ENCODE measurements around the gene MBP.

Gene MBP

DNA sequence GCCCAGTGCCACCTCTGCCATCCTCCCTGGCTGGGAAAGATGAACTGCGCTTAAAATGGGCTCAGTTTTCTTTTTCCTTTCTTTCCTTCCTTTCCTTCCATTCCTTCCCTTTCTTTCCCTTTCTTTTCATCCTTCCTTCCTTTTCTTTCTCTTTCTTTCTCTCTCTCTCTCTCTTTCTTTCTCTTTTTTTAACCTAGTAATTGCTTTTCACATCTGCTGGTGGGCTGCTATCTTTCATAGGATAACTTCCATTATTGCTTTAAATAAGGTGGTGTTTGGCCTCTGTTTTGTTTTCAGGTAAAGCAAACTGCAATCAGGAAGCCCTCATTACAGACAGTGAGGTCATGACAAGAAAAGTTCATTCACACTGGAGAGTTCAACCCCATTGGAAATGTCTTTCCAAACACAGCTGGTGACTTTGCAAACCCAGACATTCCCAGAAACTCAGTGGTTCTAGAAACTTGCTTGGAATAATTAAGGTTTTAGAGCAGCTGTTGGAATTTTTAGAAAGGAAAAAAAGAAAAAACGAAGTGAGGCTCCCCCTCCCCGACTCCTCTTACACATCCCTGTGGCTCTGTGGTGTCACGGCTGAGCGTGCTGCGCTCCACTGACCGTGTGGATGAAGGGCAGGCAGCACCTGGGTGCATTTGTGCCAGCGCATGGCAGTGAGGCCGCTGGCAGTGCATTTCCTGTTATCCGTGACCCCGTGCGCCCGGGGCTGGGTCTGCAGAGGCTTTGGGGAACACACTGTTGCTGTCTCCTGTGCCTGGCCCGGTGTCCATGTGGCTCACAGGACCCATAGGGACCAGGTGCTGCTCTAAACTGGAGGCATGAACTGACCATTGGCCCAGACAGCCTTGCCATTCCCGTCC, 76.9 kb downstream of the MBP start:
- DNase-seq (ENCODE audit: extremely low spot score) = no peak
- TF ChIP-seq, protein P1, sequence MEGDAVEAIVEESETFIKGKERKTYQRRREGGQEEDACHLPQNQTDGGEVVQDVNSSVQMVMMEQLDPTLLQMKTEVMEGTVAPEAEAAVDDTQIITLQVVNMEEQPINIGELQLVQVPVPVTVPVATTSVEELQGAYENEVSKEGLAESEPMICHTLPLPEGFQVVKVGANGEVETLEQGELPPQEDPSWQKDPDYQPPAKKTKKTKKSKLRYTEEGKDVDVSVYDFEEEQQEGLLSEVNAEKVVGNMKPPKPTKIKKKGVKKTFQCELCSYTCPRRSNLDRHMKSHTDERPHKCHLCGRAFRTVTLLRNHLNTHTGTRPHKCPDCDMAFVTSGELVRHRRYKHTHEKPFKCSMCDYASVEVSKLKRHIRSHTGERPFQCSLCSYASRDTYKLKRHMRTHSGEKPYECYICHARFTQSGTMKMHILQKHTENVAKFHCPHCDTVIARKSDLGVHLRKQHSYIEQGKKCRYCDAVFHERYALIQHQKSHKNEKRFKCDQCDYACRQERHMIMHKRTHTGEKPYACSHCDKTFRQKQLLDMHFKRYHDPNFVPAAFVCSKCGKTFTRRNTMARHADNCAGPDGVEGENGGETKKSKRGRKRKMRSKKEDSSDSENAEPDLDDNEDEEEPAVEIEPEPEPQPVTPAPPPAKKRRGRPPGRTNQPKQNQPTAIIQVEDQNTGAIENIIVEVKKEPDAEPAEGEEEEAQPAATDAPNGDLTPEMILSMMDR (IDR thresholded peaks at IDR 0.05; ENCODE audit: control extremely low read depth, extremely low read depth, low read depth, missing control alignments) = no peak
- ChIA-PET POLR2A (no interaction called here), CTCF (interaction anchor here (0.7 to 6.7 kb wide), 11 partner anchors 9 to 252 kb away, joined by 3 to 42 read pairs (median 5); no protein-coding TSS in a partner anchor)

DNA sequence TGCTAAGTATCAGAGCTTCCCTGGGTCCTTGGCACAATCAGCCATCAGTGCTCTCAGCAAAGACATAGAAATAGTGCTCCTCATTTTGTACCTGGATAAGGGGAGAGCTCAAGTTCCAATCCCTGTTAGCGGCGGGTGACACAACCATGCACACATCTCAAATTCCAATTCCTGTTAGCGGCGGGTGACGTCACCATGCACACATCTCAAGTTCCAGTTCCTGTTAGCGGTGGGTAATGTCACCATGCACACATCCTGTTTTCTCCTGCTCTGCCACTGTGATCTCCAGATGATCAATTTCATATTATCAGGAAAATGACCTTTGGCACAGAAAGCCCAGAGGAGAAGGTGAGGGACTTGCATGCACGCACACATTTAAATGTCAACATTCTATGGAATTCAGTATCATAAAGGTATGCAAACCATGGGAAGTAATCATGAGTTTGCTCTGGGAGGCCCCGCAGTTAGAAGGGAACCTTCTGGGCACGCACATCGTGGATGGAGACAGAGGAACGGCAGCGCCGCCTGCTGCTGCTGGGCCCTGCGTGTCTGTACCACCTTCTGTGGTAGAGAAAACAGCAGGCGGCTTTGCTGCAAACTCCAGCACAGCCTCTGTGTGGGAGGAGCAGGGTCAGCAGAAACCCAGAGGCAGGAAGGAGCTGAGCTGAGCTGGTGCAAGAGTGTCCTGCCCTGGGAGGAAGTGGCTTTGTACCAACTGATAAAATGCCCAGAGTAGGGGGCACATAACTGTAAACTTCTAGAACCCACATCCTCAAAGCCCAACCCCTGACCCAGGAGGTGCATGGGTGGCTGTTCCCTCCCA, 77.8 kb downstream of the MBP start:
- CTCF ChIA-PET = interaction anchor here (0.7 to 6.7 kb wide), 21 partner anchors 8 to 252 kb away, joined by 3 to 42 read pairs (median 4); no protein-coding TSS in a partner anchor
- POLR2A ChIA-PET = interaction anchor here (0.5 kb wide), 1 partner anchor 8 kb away, joined by 3 read pairs; no protein-coding TSS in a partner anchor
- DNase-seq (ENCODE audit: extremely low spot score) = peak; percentile 84
- TF ChIP-seq, protein P1 (IDR thresholded peaks at IDR 0.05; ENCODE audit: control extremely low read depth, extremely low read depth, low read depth, missing control alignments) = peak; percentile 89

DNA sequence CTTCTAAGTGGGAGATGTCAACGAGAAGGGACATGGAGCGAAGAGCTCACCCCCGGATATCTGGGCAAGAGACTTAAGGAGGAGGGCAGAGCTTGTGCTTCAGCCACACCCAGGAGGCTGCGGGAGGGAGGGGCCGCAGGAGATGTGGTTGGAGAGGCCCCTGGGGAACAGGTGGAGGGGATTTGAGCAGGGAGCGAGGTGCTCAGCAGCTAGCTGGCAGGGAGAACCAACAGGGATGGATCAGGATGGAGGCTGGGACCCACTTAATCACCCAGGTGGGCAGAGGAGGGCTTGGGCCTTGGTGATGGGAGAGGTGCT, 78.3 kb downstream of the MBP start:
- no peak for DNase-seq (ENCODE audit: extremely low spot score)
- ChIA-PET CTCF (interaction anchor here (0.7 to 6.7 kb wide), 16 partner anchors 8 to 251 kb away, joined by 3 to 42 read pairs (median 4); no protein-coding TSS in a partner anchor), POLR2A (no interaction called here)
- TF ChIP-seq, protein P1 (IDR thresholded peaks at IDR 0.05; ENCODE audit: control extremely low read depth, extremely low read depth, low read depth, missing control alignments) = no peak

DNA sequence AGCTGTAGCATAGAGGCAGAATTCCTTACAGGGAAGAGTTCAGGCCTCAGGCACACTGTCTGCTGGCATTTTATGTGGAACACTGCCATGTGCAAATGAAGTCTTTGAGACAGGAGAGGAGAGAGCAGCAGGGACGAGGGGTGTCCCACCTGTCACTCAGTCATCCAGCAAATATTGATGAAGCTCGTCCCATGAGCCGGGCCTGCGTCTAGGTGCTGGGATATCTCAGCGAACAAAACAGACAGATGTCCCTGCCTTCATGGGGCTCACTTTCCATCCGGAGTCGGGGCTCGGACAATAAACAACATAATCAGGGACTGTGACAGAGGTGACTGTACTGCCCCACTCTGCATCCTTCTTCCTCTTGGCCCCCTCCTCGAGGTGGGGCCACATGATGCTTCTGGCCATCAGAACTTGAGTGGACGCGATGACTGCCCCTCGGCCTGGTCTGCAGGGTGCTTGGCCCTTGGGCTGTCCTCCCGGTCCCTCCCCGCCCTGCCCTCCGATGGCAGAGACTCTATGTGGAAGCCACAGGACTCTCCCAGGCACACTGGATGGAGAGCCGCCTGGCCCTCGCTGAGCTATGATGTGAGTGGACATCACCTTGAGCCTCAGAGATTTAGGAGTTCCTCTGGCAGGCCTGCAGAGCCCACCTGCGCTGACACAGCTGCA, 78.8 kb downstream of the MBP start:
- CTCF ChIA-PET = interaction anchor here (0.7 to 6.7 kb wide), 20 partner anchors 8 to 250 kb away, joined by 3 to 42 read pairs (median 4); no protein-coding TSS in a partner anchor
- TF ChIP-seq, protein P1 (IDR thresholded peaks at IDR 0.05; ENCODE audit: control extremely low read depth, extremely low read depth, low read depth, missing control alignments) = no peak
- POLR2A ChIA-PET = no interaction called here

DNA sequence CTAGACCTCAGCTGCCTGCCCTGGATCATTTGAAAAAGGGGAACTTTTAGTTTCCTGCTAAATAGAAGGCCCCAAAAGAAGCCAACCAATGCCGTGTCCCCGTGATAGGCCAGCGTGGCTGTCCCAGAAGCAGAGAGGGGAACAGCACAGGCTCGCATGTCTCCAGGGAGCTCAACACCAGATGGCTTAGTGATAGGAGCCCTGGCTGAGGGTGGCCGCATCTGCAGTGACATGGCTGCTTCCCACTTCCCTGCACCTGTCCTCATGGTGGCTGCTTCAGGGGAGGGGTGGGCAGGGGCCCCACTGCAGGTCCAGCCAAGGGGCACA, 79.6 kb downstream of the MBP start:
- ChIA-PET CTCF (interaction anchor here (0.7 to 6.7 kb wide), 12 partner anchors 10 to 250 kb away, joined by 3 to 42 read pairs (median 5); no protein-coding TSS in a partner anchor), POLR2A (no interaction called here)
- no peak for DNase-seq (ENCODE audit: extremely low spot score)
- TF ChIP-seq, protein P1 (IDR thresholded peaks at IDR 0.05; ENCODE audit: control extremely low read depth, extremely low read depth, low read depth, missing control alignments) = no peak

More for the DNA sequence above, 78.8 kb downstream of the MBP start:
- DNase-seq (ENCODE audit: extremely low spot score) = no peak

Measured in GM10248 (cell line).